ENCODE results near the gene BICDL1. TPM values are rescaled to one million over a fixed set of nuclear protein-coding genes. Genes with fewer than 3 reads are reported as not detected.

The BICDL1 gene
- polyA plus RNA-seq, 1 of the 3 experiments (the other 2 are of a cell fraction), result 0.35 TPM

- Histone ChIP-seq H3K4me3 (ENCODE audit: low read depth in 2 of 2, low read length in 1 of 2) (peak within 1 kb of the TSS; percentile 71 to 94), H3K27me3 (ENCODE audit: insufficient read depth) (no peaks in the 10 kb centered on the region), H2AFZ (ENCODE audit: low read depth) (peak within 1 kb of the TSS; percentile 47; the same call in 1 of the 2 replicates), H3K9me2 (no peaks in the 10 kb centered on the region), H3K4me1 (ENCODE audit: control insufficient read depth in 1 of 2, insufficient read depth in 2 of 2, low read depth in 1 of 2, low read length in 1 of 2) (peaks cover 18 to 25% of the 10 kb centered on the region in 2 experiments), H3F3A (replicated peaks; ENCODE audit: insufficient read depth) (peaks cover 22% of the 10 kb centered on the region), H3K79me2 (ENCODE audit: insufficient read depth) (peaks cover 74% of the 10 kb centered on the region), H3K9me3 (no peaks in the 10 kb centered on the region), H4K20me1 (ENCODE audit: insufficient read depth) (peaks cover 47% of the 10 kb centered on the region), H3K27ac (ENCODE audit: low read depth in 2 of 2, low read length in 1 of 2) (peak within 1 kb of the TSS; percentile 85 to 90), H3K4me2 (peak within 1 kb of the TSS; percentile 98), H3K36me3 (replicated peaks in 1 of 2; ENCODE audit: control insufficient read depth in 1 of 2, insufficient read depth in 2 of 2, low read length in 1 of 2) (peaks cover 0 to 2% of the 10 kb centered on the region in 2 experiments), H3K9ac (peak within 1 kb of the TSS; percentile 84)
- TF ChIP-seq USF1 (IDR thresholded peaks at IDR 0.05; ENCODE audit: borderline replicate concordance, low read depth) (no peak), GABPA (IDR thresholded peaks at IDR 0.05; ENCODE audit: low read depth) (peak; percentile 57; the same call in 1 of the 2 replicates)
- WGBS (ENCODE audit: low lambda C conversion rate), result no CpG with 5 or more reads among the region's 50 CpGs
- DNase-seq, result no peak
- ChIA-PET CTCF (interaction anchor here (1.4 to 2.6 kb wide), 4 partner anchors 16 to 112 kb away, joined by 3 to 8 read pairs (median 5); no protein-coding TSS in a partner anchor), POLR2A (interaction anchor here (1.1 to 3.3 kb wide), 5 partner anchors 29 to 176 kb away, joined by 3 to 23 read pairs (median 6); partner anchors contain the start of genes BICDL1, RNU4-1, RNU4-2 and RPLP0)
Measured at GRCh38 chr12:120116441-120116791, 127.4 kb downstream of the BICDL1 start, which contains the start of gene RAB35. Gene RAB35 (minus strand): TSS chr12:120116753. CDS start chr12:120116650, 103 bp downstream.

GRCh38 chr12:120116792-120117651, 128.0 kb downstream of the BICDL1 start:
- WGBS (ENCODE audit: low lambda C conversion rate), result 0% methylated on average over 23 of the region's 91 CpGs
- H3K4me3 ChIP-seq (ENCODE audit: low read depth in 2 of 2, low read length in 1 of 2), result peak overlapping the region; percentile 71 to 83
- peaks cover 68% of the 10 kb centered on the region for H3K79me2 ChIP-seq (ENCODE audit: insufficient read depth)
- H4K20me1 ChIP-seq (ENCODE audit: insufficient read depth), result peaks cover 41% of the 10 kb centered on the region
- peak; percentile 100 for DNase-seq
- H3K4me2 ChIP-seq, result peak overlapping the region; percentile 85
- H3K27me3 ChIP-seq (ENCODE audit: insufficient read depth), result no peaks in the 10 kb centered on the region
- H3K9ac ChIP-seq, result peak overlapping the region; percentile 83
- H3K27ac ChIP-seq (ENCODE audit: low read depth in 2 of 2, low read length in 1 of 2), result peak overlapping the region; percentile 85 to 90
- no peaks in the 10 kb centered on the region for H3K9me3 ChIP-seq
- peak overlapping the region; percentile 47; the same call in 1 of the 2 replicates for H2AFZ ChIP-seq (ENCODE audit: low read depth)
- ChIA-PET POLR2A (interaction anchor here (0.5 to 3.3 kb wide), 9 partner anchors 12 to 1287 kb away, joined by 3 to 23 read pairs (median 3); partner anchors contain the start of genes BICDL1, RNU4-1, RNU4-2 and RPLP0), CTCF (interaction anchor here (1.0 to 2.6 kb wide), 7 partner anchors 10 to 111 kb away, joined by 3 to 8 read pairs (median 3); no protein-coding TSS in a partner anchor)
- peaks cover 18 to 25% of the 10 kb centered on the region in 2 experiments for H3K4me1 ChIP-seq (ENCODE audit: control insufficient read depth in 1 of 2, insufficient read depth in 2 of 2, low read depth in 1 of 2, low read length in 1 of 2)
- H3K36me3 ChIP-seq (replicated peaks in 1 of 2; ENCODE audit: control insufficient read depth in 1 of 2, insufficient read depth in 2 of 2, low read length in 1 of 2), result peaks cover 0 to 2% of the 10 kb centered on the region in 2 experiments
- H3F3A ChIP-seq (replicated peaks; ENCODE audit: insufficient read depth), result peaks cover 22% of the 10 kb centered on the region
- H3K9me2 ChIP-seq, result no peaks in the 10 kb centered on the region
- TF ChIP-seq EZH2phosphoT487 (IDR thresholded peaks at IDR 0.05; ENCODE audit: borderline replicate concordance, low read depth), result no peak
- peak; percentile 96 for TF ChIP-seq POLR2AphosphoS5 (IDR thresholded peaks at IDR 0.05; ENCODE audit: low read depth, low read length)
- no peak for TF ChIP-seq CHD2 (IDR thresholded peaks at IDR 0.05; ENCODE audit: low read length, partially characterized antibody)
- TF ChIP-seq PBX3 (IDR thresholded peaks at IDR 0.05), result peak; percentile 40; the same call in 1 of the 2 replicates
- peak; percentile 92 for TF ChIP-seq SIN3A (IDR thresholded peaks at IDR 0.05; ENCODE audit: borderline replicate concordance, low read depth, low read length)
- no peak for TF ChIP-seq NFIC (IDR thresholded peaks at IDR 0.05; ENCODE audit: borderline replicate concordance)
- TF ChIP-seq RCOR1 (IDR thresholded peaks at IDR 0.05; ENCODE audit: low read length), result no peak
- peak; percentile 91 for TF ChIP-seq MAX (IDR thresholded peaks at IDR 0.05; ENCODE audit: low read depth)
- TF ChIP-seq RXRA (IDR thresholded peaks at IDR 0.05; ENCODE audit: borderline replicate concordance, low read depth), result no peak
- TF ChIP-seq TCF12 (IDR thresholded peaks at IDR 0.05), result no peak
- TF ChIP-seq ELF1 (IDR thresholded peaks at IDR 0.05), result peak; percentile 66; the same call in 1 of the 2 replicates
- no peak for TF ChIP-seq REST (IDR thresholded peaks at IDR 0.05; ENCODE audit: low read depth, low read length)
- no peak for TF ChIP-seq USF2 (IDR thresholded peaks at IDR 0.05; ENCODE audit: borderline replicate concordance, low read depth, low read length)
- peak; percentile 100 for TF ChIP-seq NRF1 (IDR thresholded peaks at IDR 0.05; ENCODE audit: low read depth, low read length)
- 0 out of 2 replicates have a peak, but pooled peaks have one; percentile 46 for TF ChIP-seq TAF1 (IDR thresholded peaks at IDR 0.05; ENCODE audit: borderline replicate concordance, low read depth, low read length)
- TF ChIP-seq MXI1 (IDR thresholded peaks at IDR 0.05; ENCODE audit: low read depth, low read length), result peak; percentile 99
